Measurements from ENCODE around the gene IWS1.

The IWS1 gene

GRCh38 chr2:127508631-127509034 lies 17.7 kb downstream of the IWS1 start:
- peaks cover 7% of the 10 kb centered on the region for H3K36me3 ChIP-seq (ENCODE audit: control insufficient read depth, insufficient read depth, low read length)
- no peaks in the 10 kb centered on the region for H3K27me3 ChIP-seq (replicated peaks; ENCODE audit: control insufficient read depth, insufficient read depth, low read length)
- no peak for DNase-seq (ENCODE audit: extremely low read depth, insufficient read length)
- no peak for TF ChIP-seq CTCF (IDR thresholded peaks at IDR 0.05; ENCODE audit: insufficient read depth, low read length, poor library complexity, severe bottlenecking)
- no peak overlapping the region for H3K4me3 ChIP-seq (replicated peaks; ENCODE audit: low read depth, low read length)

- no peak overlapping the region for H3K4me3 ChIP-seq (replicated peaks; ENCODE audit: low read depth, low read length)
- peaks cover 9% of the 10 kb centered on the region for H3K36me3 ChIP-seq (ENCODE audit: control insufficient read depth, insufficient read depth, low read length)
- no peaks in the 10 kb centered on the region for H3K27me3 ChIP-seq (replicated peaks; ENCODE audit: control insufficient read depth, insufficient read depth, low read length)
- DNase-seq (ENCODE audit: extremely low read depth, insufficient read length): no peak
- TF ChIP-seq CTCF (IDR thresholded peaks at IDR 0.05; ENCODE audit: insufficient read depth, low read length, poor library complexity, severe bottlenecking): no peak
Observed at GRCh38 chr2:127508023-127508630, 18.2 kb downstream of the IWS1 start.

DNA sequence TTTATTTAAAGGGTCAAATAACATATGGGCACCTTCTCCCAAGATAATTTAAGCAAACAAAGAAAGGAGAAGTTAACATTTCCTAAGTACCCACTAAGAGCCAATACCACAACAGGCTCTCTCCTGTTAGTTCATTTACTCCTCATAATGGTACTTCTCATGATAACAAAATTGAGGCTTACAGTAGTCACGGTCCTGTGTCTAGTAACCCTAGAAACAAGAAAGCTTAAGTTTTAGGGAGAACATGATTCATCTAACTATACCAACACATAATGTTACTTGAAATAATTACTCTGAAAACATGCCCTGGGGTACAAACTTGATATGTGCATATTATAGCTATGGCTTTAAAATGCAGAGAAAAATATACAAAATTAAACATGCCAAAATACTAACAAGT lies 19.8 kb downstream of the IWS1 start:
- Histone ChIP-seq H3K27me3 (replicated peaks; ENCODE audit: control insufficient read depth, insufficient read depth, low read length) (no peaks in the 10 kb centered on the region), H3K4me3 (replicated peaks; ENCODE audit: low read depth, low read length) (no peak overlapping the region), H3K36me3 (ENCODE audit: control insufficient read depth, insufficient read depth, low read length) (peaks cover 11% of the 10 kb centered on the region)
- no peak for TF ChIP-seq CTCF (IDR thresholded peaks at IDR 0.05; ENCODE audit: insufficient read depth, low read length, poor library complexity, severe bottlenecking)
- DNase-seq (ENCODE audit: extremely low read depth, insufficient read length): no peak

- Histone ChIP-seq H3K36me3 (ENCODE audit: control insufficient read depth, insufficient read depth, low read length) (peaks cover 11% of the 10 kb centered on the region), H3K4me3 (replicated peaks; ENCODE audit: low read depth, low read length) (no peak overlapping the region), H3K27me3 (replicated peaks; ENCODE audit: control insufficient read depth, insufficient read depth, low read length) (no peaks in the 10 kb centered on the region)
- TF ChIP-seq CTCF (IDR thresholded peaks at IDR 0.05; ENCODE audit: insufficient read depth, low read length, poor library complexity, severe bottlenecking): no peak
- no peak for DNase-seq (ENCODE audit: extremely low read depth, insufficient read length)
Observed at GRCh38 chr2:127504552-127505430, 21.5 kb downstream of the IWS1 start.

GRCh38 chr2:127503491-127503890 lies 22.8 kb downstream of the IWS1 start:
- Histone ChIP-seq H3K27me3 (replicated peaks; ENCODE audit: control insufficient read depth, insufficient read depth, low read length) (no peaks in the 10 kb centered on the region), H3K4me3 (replicated peaks; ENCODE audit: low read depth, low read length) (no peak overlapping the region), H3K36me3 (ENCODE audit: control insufficient read depth, insufficient read depth, low read length) (peaks cover 11% of the 10 kb centered on the region)
- DNase-seq (ENCODE audit: extremely low read depth, insufficient read length): no peak
- TF ChIP-seq CTCF (IDR thresholded peaks at IDR 0.05; ENCODE audit: insufficient read depth, low read length, poor library complexity, severe bottlenecking): no peak

Measured in GM06990 (cell line).